ENCODE measurements around the gene DDB1. TPM values are rescaled to one million over a fixed set of nuclear protein-coding genes. Genes with fewer than 3 reads are reported as not detected.

The DDB1 gene
- total RNA-seq, 2 donors from 2014 or later, result 244 to 251 TPM

DNA sequence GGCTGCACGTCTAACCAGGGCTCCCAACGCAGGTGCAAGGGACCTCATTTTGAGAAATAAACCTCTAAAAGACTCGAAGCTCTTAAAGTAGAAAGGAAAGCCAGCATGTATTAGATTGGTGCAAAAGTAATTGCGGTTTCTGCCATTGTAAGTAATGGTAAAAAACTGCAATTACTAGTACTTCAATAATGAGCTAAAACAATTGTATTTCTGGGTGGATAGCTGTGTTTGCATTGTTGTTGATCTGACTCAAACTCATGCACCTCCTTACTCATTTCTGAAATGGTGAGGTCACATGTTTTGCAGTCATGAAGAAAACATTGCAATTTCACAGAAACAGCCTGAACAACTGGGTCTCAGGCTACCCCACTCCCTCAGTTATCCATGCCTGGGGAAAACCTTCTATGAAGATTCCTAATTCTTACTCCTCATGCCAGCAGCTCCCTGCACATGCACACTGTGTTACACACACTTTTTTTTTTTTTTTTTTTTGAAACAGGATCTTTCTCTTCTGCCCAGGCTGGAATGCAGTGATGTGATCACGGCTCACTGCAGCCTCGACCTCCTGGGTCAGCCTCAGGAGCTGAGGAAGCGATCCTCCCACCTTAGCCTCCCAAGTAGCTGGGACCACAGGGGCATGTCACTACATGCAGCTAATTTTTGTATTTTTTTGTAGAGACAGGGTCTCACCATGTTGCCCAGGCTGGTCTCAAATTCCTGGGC, 62.4 kb downstream of the DDB1 start:
- no peaks in the 10 kb centered on the region for H3K9me3 ChIP-seq (ENCODE audit: control insufficient read depth, low read length)
- no peaks in the 10 kb centered on the region for H3K4me1 ChIP-seq (ENCODE audit: control insufficient read depth, insufficient read depth, low read length)
- H3K9ac ChIP-seq (ENCODE audit: extremely low read depth, low read length, poor library complexity, severe bottlenecking), result no peak overlapping the region
- no peaks in the 10 kb centered on the region for H3K27me3 ChIP-seq (ENCODE audit: control insufficient read depth, insufficient read depth, low read length, poor library complexity, severe bottlenecking)
- no peak overlapping the region for H3K27ac ChIP-seq (ENCODE audit: low read depth, low read length)
- DNase-seq, result no peak
- TF ChIP-seq CTCF (conservative IDR thresholded peaks at IDR 0.05), result no peak
- Mint-ChIP-seq H3K4me1 (no peaks in the 10 kb centered on the region), H3K9me3 (no peaks in the 10 kb centered on the region), H3K36me3 (ENCODE audit: low read depth) (peaks cover 12% of the 10 kb centered on the region), H3K4me3 (no peak overlapping the region), H3K27me3 (ENCODE audit: insufficient read depth) (no peaks in the 10 kb centered on the region), H3K27ac (no peak overlapping the region)
- H3K4me3 ChIP-seq (ENCODE audit: low read length), result no peak overlapping the region
- H3K36me3 ChIP-seq (ENCODE audit: control insufficient read depth, insufficient read depth, low read length), result no peaks in the 10 kb centered on the region
- 87 to 91% methylated on average over 6 to 7 of the region's 7 CpGs for WGBS, 2 experiments (ENCODE audit: insufficient coverage in 1 of 2, insufficient read length in 1 of 2)

DNA sequence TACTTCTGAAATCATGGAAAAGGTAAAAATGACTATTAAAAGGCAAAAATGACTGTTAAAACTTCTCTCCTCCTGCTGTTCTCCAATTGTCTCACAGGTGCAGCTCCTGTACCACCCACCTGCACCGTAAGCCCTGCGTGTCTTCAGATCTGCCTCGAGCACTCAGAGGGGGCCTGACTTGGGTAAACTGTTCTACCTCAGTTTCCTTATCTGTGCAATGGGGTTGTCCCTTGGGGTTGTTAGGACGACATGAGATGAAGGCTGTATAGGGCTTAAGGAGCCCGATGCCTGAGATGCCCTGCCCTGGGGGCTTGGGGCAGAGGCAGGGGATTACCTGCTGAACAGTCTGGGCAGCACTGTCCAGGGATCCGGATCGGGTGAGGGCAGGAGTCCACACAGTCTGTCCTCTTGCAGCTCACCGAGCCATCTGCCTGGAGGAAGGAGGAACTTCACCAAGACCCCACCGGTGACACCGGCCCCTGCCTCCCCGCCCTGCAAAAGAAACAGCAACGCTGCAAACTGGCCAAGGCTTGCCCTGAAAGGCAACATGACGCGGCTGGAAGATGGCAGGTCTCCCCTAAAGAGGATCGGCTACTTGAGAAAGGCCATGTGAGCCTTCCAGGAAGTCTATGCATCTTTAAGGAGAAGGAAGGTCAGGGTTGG, 64.2 kb downstream of the DDB1 start:
- no peaks in the 10 kb centered on the region for H3K9me3 ChIP-seq (ENCODE audit: control insufficient read depth, low read length)
- no peak overlapping the region for H3K9ac ChIP-seq (ENCODE audit: extremely low read depth, low read length, poor library complexity, severe bottlenecking)
- no peak for DNase-seq
- no peak overlapping the region for H3K4me3 ChIP-seq (ENCODE audit: low read length)
- Mint-ChIP-seq H3K27ac (no peak overlapping the region), H3K9me3 (no peaks in the 10 kb centered on the region), H3K4me1 (no peaks in the 10 kb centered on the region), H3K27me3 (ENCODE audit: insufficient read depth) (no peaks in the 10 kb centered on the region), H3K4me3 (no peak overlapping the region), H3K36me3 (ENCODE audit: low read depth) (peaks cover 13% of the 10 kb centered on the region)
- no peaks in the 10 kb centered on the region for H3K4me1 ChIP-seq (ENCODE audit: control insufficient read depth, insufficient read depth, low read length)
- WGBS, 2 experiments (ENCODE audit: insufficient coverage in 1 of 2, insufficient read length in 1 of 2), result 90 to 97% methylated on average over 9 to 15 of the region's 15 CpGs
- no peaks in the 10 kb centered on the region for H3K27me3 ChIP-seq (ENCODE audit: control insufficient read depth, insufficient read depth, low read length, poor library complexity, severe bottlenecking)
- no peak overlapping the region for H3K27ac ChIP-seq (ENCODE audit: low read depth, low read length)
- no peaks in the 10 kb centered on the region for H3K36me3 ChIP-seq (ENCODE audit: control insufficient read depth, insufficient read depth, low read length)
- TF ChIP-seq CTCF (conservative IDR thresholded peaks at IDR 0.05), result no peak

GRCh38 chr11:61267437-61267841, 65.5 kb downstream of the DDB1 start:
- Histone ChIP-seq H3K4me3 (ENCODE audit: low read length) (no peak overlapping the region), H3K36me3 (ENCODE audit: control insufficient read depth, insufficient read depth, low read length) (no peaks in the 10 kb centered on the region), H3K27me3 (ENCODE audit: control insufficient read depth, insufficient read depth, low read length, poor library complexity, severe bottlenecking) (no peaks in the 10 kb centered on the region), H3K9ac (ENCODE audit: extremely low read depth, low read length, poor library complexity, severe bottlenecking) (no peak overlapping the region), H3K4me1 (ENCODE audit: control insufficient read depth, insufficient read depth, low read length) (no peaks in the 10 kb centered on the region), H3K9me3 (ENCODE audit: control insufficient read depth, low read length) (no peaks in the 10 kb centered on the region), H3K27ac (ENCODE audit: low read depth, low read length) (no peak overlapping the region)
- Mint-ChIP-seq H3K4me3 (no peak overlapping the region), H3K27me3 (ENCODE audit: insufficient read depth) (no peaks in the 10 kb centered on the region), H3K9me3 (no peaks in the 10 kb centered on the region), H3K4me1 (no peaks in the 10 kb centered on the region), H3K27ac (no peak overlapping the region), H3K36me3 (ENCODE audit: low read depth) (peaks cover 13% of the 10 kb centered on the region)
- TF ChIP-seq CTCF (conservative IDR thresholded peaks at IDR 0.05), result no peak
- no peak for DNase-seq
- WGBS, 2 experiments (ENCODE audit: insufficient coverage in 1 of 2, insufficient read length in 1 of 2), result 89 to 90% methylated on average over 6 of the region's 6 CpGs
